HCT116 (cell line): Measurements from ENCODE around the gene PBXIP1. TPM values are rescaled to one million over a fixed set of nuclear protein-coding genes. Genes with fewer than 3 reads are reported as not detected.

Experiments
- ATAC-seq: fragments of 200-7000 bp; cut with Tn5 transposase; 2 replicates; pipeline ENCODE4 v1.9.1; 2020; ENCODE audit warnings: mild to moderate bottlenecking, moderate library complexity
- BruUV-seq: library from RNA; stranded (reverse); fragments of 400-500 nt; replicated peaks from 2 replicates; lab custom pipeline; 2021; lab: Mats Ljungman, UMichigan
- CTCF ChIA-PET: fragments of 300-600 bp; sonication (Branson Sonifier 250); formaldehyde crosslinking; loops from one replicate; lab custom pipeline; 2021; ENCODE audit warnings: antibody characterized with exemption; lab: Charles Lee
- POLR2A ChIA-PET: fragments of 300-600, 350-600 bp; sonication (Branson Sonifier 250); formaldehyde crosslinking; loops from one replicate; lab custom pipeline; 2021; ENCODE audit warnings: antibody characterized with exemption; lab: Charles Lee
- RAD21 ChIA-PET, 2 experiments: fragments of 300-600 bp; sonication (Branson Sonifier 250); formaldehyde crosslinking; loops; one replicate each; lab custom pipeline; 2023; ENCODE audit warnings: low total read pairs in 2 of 2; ENCODE audit not compliant: uncharacterized antibody in 2 of 2, unreplicated experiment in 2 of 2, low non-redundant PET in 1 of 2; lab: Charles Lee
- DNase-seq: peaks from one replicate; pipeline ENCODE4 v3.0.0-alpha.2; 2010; ENCODE audit warnings: low read depth, low spot score
- H2AFZ ChIP-seq: fragments of 200-600 bp; shearing (Covaris generic), sonication (generic); 2 replicates; pipeline ENCODE4 v1.6.1; 2017; ENCODE audit warnings: low read depth, mixed run types, mixed read lengths, antibody characterized with exemption, low read length; ENCODE audit not compliant: poor library complexity, severe bottlenecking
- H3K27ac ChIP-seq: 2 replicates; pipeline ENCODE4 v1.5.1; 2012; ENCODE audit warnings: low read depth, low read length
- H3K27me3 ChIP-seq: fragments of 200-600 bp; sonication (generic); 2 replicates; pipeline ENCODE4 v1.6.1; 2016; ENCODE audit warnings: mixed run types, low read length, mixed read lengths; ENCODE audit not compliant: insufficient read depth
- H3K36me3 ChIP-seq, 2 experiments: fragments of 200-500 bp in 1 of 2; fragments of 200-600 bp in 1 of 2; sonication (Bioruptor generic) in 1 of 2; sonication (generic) in 1 of 2; 2 replicates each; pipeline versions ENCODE4 v1.5.1 to v1.6.1; 2014 to 2016; ENCODE audit warnings: low read length in 2 of 2, inconsistent platforms in 1 of 2, mixed read lengths in 1 of 2, mixed run types in 1 of 2; ENCODE audit not compliant: insufficient read depth in 2 of 2, control insufficient read depth in 1 of 2
- H3K4me1 ChIP-seq, 2 experiments: fragments of 200-600 bp in 1 of 2; sonication (generic) in 1 of 2; 2 replicates each; pipeline versions ENCODE4 v1.5.1 to v1.6.1; 2012 to 2017; ENCODE audit warnings: low read length in 2 of 2, inconsistent platforms in 1 of 2, mild to moderate bottlenecking in 1 of 2, mixed read lengths in 1 of 2, mixed run types in 1 of 2, moderate library complexity in 1 of 2; ENCODE audit not compliant: insufficient read depth in 2 of 2, control insufficient read depth in 1 of 2
- H3K4me2 ChIP-seq: fragments of 200-600 bp; sonication (generic); 2 replicates; pipeline ENCODE4 v1.6.1; 2017; ENCODE audit warnings: mixed run types, low read length, mixed read lengths
- H3K4me3 ChIP-seq, 2 experiments: fragments of 200-600 bp in 1 of 2; sonication (generic) in 1 of 2; replicated peaks in 1 of 2; 2 replicates each; pipeline ENCODE4 v1.5.1; 2011 to 2016; ENCODE audit warnings: low read length in 2 of 2, control low read depth in 1 of 2, low read depth in 1 of 2, mild to moderate bottlenecking in 1 of 2, mixed read lengths in 1 of 2, mixed run types in 1 of 2
- H3K79me2 ChIP-seq: fragments of 200-600 bp; sonication (generic); 2 replicates; pipeline ENCODE4 v1.6.1; 2017; ENCODE audit warnings: mild to moderate bottlenecking, mixed run types, low read length, moderate library complexity, mixed read lengths; ENCODE audit not compliant: insufficient read depth
- H3K9ac ChIP-seq: fragments of 200-600 bp; sonication (generic); 2 replicates; pipeline ENCODE4 v1.6.1; 2016; ENCODE audit warnings: low read length, mixed read lengths
- H3K9me2 ChIP-seq: fragments of 200-600 bp; sonication (generic), shearing (Covaris generic); 2 replicates; pipeline ENCODE4 v1.6.1; 2017; ENCODE audit warnings: mixed run types, mild to moderate bottlenecking, moderate library complexity; ENCODE audit not compliant: insufficient read depth
- H3K9me3 ChIP-seq, 2 experiments: fragments of 200-500 bp in 1 of 2; fragments of 200-600 bp in 1 of 2; sonication (Bioruptor generic) in 1 of 2; sonication (generic) in 1 of 2; 2 replicates each; pipeline ENCODE4 v1.6.1; 2014 to 2017; ENCODE audit warnings: low read length in 2 of 2, mixed read lengths in 2 of 2, inconsistent platforms in 1 of 2, low read depth in 1 of 2, mild to moderate bottlenecking in 1 of 2, mixed run types in 1 of 2, moderate library complexity in 1 of 2; ENCODE audit not compliant: control insufficient read depth in 1 of 2, insufficient read depth in 1 of 2
- H4K20me1 ChIP-seq: fragments of 200-600 bp; sonication (generic), shearing (Covaris generic); 2 replicates; pipeline ENCODE4 v1.6.1; 2017; ENCODE audit warnings: mixed run types, mild to moderate bottlenecking, moderate library complexity; ENCODE audit not compliant: insufficient read depth
- CBX3 ChIP-seq: IDR thresholded peaks from 2 replicates; pipeline ENCODE4 v1.6.1; 2012; ENCODE audit warnings: low read depth
- CEBPB ChIP-seq: IDR thresholded peaks from 2 replicates; pipeline ENCODE4 v1.6.1; 2012; ENCODE audit warnings: low read depth
- EGR1 ChIP-seq: IDR thresholded peaks from 2 replicates; pipeline ENCODE4 v1.6.1; 2012; ENCODE audit warnings: low read depth
- EZH2 ChIP-seq: fragments of 200-600 bp; sonication (generic); IDR thresholded peaks from 2 replicates; pipeline ENCODE4 v1.6.1; 2017; ENCODE audit warnings: antibody characterized with exemption, mixed run types
- EZH2phosphoT487 ChIP-seq: fragments of 200-600 bp; IDR thresholded peaks from 2 replicates; pipeline ENCODE4 v1.6.1; 2018; ENCODE audit warnings: antibody characterized with exemption, borderline replicate concordance
- FOSL1 ChIP-seq: IDR thresholded peaks from 2 replicates; pipeline ENCODE4 v1.6.1; 2012; ENCODE audit warnings: low read depth
- JUND ChIP-seq: IDR thresholded peaks from 2 replicates; pipeline ENCODE4 v1.6.1; 2012
- POLR2A ChIP-seq: IDR thresholded peaks from 2 replicates; pipeline ENCODE4 v1.7.0; 2011; ENCODE audit warnings: borderline replicate concordance; ENCODE audit not compliant: insufficient read depth, insufficient read length; ENCODE audit errors: extremely low read depth
- POLR2AphosphoS5 ChIP-seq: IDR thresholded peaks from 2 replicates; pipeline ENCODE4 v1.6.1; 2011; ENCODE audit warnings: mild to moderate bottlenecking, low read depth, low read length, moderate library complexity
- RAD21 ChIP-seq: IDR thresholded peaks from 2 replicates; pipeline ENCODE4 v1.6.1; 2012; ENCODE audit warnings: low read depth, mild to moderate bottlenecking
- SIN3A ChIP-seq: IDR thresholded peaks from 2 replicates; pipeline ENCODE4 v1.6.1; 2012; ENCODE audit warnings: low read depth
- SP1 ChIP-seq: IDR thresholded peaks from 2 replicates; pipeline ENCODE4 v1.6.1; 2012; ENCODE audit warnings: low read depth
- SRF ChIP-seq: IDR thresholded peaks from 2 replicates; pipeline ENCODE4 v1.6.1; 2012; ENCODE audit warnings: low read depth
- TCF7L2 ChIP-seq: IDR thresholded peaks from 2 replicates; pipeline ENCODE4 v1.7.0; 2011; ENCODE audit warnings: borderline replicate concordance, inconsistent platforms; ENCODE audit not compliant: insufficient read depth, insufficient read length; ENCODE audit errors: extremely low read depth
- YY1 ChIP-seq: IDR thresholded peaks from 2 replicates; pipeline ENCODE4 v1.6.1; 2011; ENCODE audit warnings: low read length, low read depth, moderate library complexity, mild to moderate bottlenecking; ENCODE audit not compliant: insufficient replicate concordance; ENCODE audit errors: extremely low read depth
- ZBTB33 ChIP-seq: IDR thresholded peaks from 2 replicates; pipeline ENCODE4 v1.6.1; 2011; ENCODE audit warnings: mild to moderate bottlenecking, low read length, moderate library complexity; ENCODE audit not compliant: insufficient replicate concordance; ENCODE audit errors: extremely low read depth
- ZFX ChIP-seq: fragments of 450-650 bp; IDR thresholded peaks from 2 replicates; pipeline ENCODE4 v1.6.1; 2017
- ZNF274 ChIP-seq: fragments of 200-500 bp; sonication (Bioruptor generic); IDR thresholded peaks from 2 replicates; pipeline ENCODE4 v1.6.1; 2014; ENCODE audit warnings: mild to moderate bottlenecking, low read depth, low read length, inconsistent platforms
- intact Hi-C: fragments of 100-400 bp; cut with micrococcal nuclease; formaldehyde crosslinking; loops from 2 replicates; pipeline ENCODE4 v1.10.0; 2022
- total RNA-seq: library from RNA; stranded (reverse); gene quantifications from one replicate; pipeline ENCODE4 v1.2.1, GENCODE V29; 2021; ENCODE audit not compliant: unreplicated experiment
- TF ChIP-seq, protein P1 (sequence below), 3 experiments: fragments of 200-600 bp in 1 of 3; sonication (generic) in 1 of 3; IDR thresholded peaks in 2 of 3; conservative IDR thresholded peaks in 1 of 3; 2 replicates each; pipeline ENCODE4 v1.5.1; 2012 to 2017; ENCODE audit warnings: low read depth in 2 of 3, low read length in 2 of 3, antibody characterized with exemption in 1 of 3, borderline replicate concordance in 1 of 3, control low read depth in 1 of 3, mild to moderate bottlenecking in 1 of 3, mixed read lengths in 1 of 3, mixed run types in 1 of 3, moderate library complexity in 1 of 3; ENCODE audit not compliant: insufficient read depth in 1 of 3
- TF ChIP-seq, protein P2 (sequence below): IDR thresholded peaks from 2 replicates; pipeline ENCODE4 v1.6.1; 2012
- TF ChIP-seq, protein P3 (sequence below): IDR thresholded peaks from 2 replicates; pipeline ENCODE4 v1.6.1; 2012

Gene PBXIP1
- total RNA-seq, 1 experiment from 2014 or later, result 12.6 TPM

DNA sequence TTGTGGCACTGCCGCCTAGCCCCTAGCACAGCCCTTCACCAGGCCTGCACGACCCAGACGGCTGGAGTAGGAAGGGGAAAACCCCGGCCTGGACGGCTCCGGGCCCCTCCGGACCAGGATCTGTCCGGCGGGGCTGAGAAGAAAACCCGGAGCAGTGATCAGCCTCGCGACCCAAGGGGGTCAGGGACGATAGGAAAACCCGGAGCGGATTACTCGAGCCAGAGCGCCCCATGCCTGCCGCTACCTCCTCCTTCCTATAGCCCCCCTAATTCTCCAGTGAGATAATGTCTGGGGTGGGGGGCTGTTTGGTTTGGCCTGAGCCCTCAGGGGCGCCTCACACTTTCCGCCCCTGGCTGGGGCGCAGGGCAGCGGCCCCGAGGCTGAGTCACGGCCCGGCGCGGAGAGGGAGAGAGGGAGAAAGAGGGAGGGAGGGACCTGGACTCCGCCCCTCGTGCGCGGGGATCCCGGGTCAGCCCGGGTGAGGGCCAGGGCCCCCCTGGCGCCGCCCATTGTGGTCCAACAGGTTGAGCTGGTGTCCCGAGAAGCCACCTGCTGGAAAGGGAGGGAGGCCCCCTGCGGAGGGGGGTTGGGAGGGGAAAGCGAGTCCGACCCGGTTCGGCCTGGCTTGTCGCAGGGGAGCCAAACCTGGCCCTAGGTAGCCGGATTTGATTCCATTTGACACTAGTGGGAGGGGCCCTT is 45.0 kb upstream of the PBXIP1 start:
- H3K27me3 ChIP-seq, result no peaks in the 10 kb centered on the region
- H3K4me2 ChIP-seq, result peak overlapping the region; percentile 96
- DNase-seq, result peak; percentile 90
- no peak overlapping the region for H2AFZ ChIP-seq
- no peaks in the 10 kb centered on the region for H3K36me3 ChIP-seq
- H3K79me2 ChIP-seq, result peaks cover 33% of the 10 kb centered on the region
- CTCF ChIA-PET, result interaction anchor here (0.9 to 2.6 kb wide), 10 partner anchors 15 to 556 kb away, joined by 3 to 25 read pairs (median 3); partner anchors contain the start of genes ADAM15, FLAD1, PYGO2 and SHC1
- H4K20me1 ChIP-seq, result no peaks in the 10 kb centered on the region
- intact Hi-C loops, result loop anchor here (1.0 to 5.0 kb wide), 2 partner anchors 27 to 51 kb away; partner anchors contain the start of genes ADAM15 and CKS1B
- RAD21 ChIA-PET, result interaction anchor here in 1 of 2 experiments (0.6 kb wide), 1 partner anchor 69 kb away, joined by 4 read pairs; no protein-coding TSS in a partner anchor
- peak overlapping the region; percentile 99 for H3K27ac ChIP-seq
- POLR2A ChIA-PET, result interaction anchor here (0.7 to 2.5 kb wide), 8 partner anchors 11 to 67 kb away, joined by 3 to 22 read pairs (median 3); partner anchors contain the start of genes FLAD1 and SHC1
- peak; percentile 58 for ATAC-seq
- H3K4me1 ChIP-seq, result peaks cover 26 to 60% of the 10 kb centered on the region in 2 experiments
- H3K9me2 ChIP-seq, result no peaks in the 10 kb centered on the region
- no peaks in the 10 kb centered on the region for H3K9me3 ChIP-seq
- peak overlapping the region; percentile 91 for H3K9ac ChIP-seq
- peak overlapping the region; percentile 85 to 98 for H3K4me3 ChIP-seq
- BruUV-seq, result no TSS peak
- TF ChIP-seq POLR2AphosphoS5 (peak; percentile 82), JUND (no peak), EGR1 (no peak), RAD21 (no peak), YY1 (peak; percentile 71), TCF7L2 (no peak), CEBPB (no peak), SIN3A (no peak), CBX3 (no peak), ZFX (no peak), ZBTB33 (no peak), POLR2A (peak; percentile 10), SP1 (no peak), EZH2phosphoT487 (no peak), ZNF274 (no peak), SRF (no peak), EZH2 (no peak), FOSL1 (no peak)
- TF ChIP-seq, protein P1, sequence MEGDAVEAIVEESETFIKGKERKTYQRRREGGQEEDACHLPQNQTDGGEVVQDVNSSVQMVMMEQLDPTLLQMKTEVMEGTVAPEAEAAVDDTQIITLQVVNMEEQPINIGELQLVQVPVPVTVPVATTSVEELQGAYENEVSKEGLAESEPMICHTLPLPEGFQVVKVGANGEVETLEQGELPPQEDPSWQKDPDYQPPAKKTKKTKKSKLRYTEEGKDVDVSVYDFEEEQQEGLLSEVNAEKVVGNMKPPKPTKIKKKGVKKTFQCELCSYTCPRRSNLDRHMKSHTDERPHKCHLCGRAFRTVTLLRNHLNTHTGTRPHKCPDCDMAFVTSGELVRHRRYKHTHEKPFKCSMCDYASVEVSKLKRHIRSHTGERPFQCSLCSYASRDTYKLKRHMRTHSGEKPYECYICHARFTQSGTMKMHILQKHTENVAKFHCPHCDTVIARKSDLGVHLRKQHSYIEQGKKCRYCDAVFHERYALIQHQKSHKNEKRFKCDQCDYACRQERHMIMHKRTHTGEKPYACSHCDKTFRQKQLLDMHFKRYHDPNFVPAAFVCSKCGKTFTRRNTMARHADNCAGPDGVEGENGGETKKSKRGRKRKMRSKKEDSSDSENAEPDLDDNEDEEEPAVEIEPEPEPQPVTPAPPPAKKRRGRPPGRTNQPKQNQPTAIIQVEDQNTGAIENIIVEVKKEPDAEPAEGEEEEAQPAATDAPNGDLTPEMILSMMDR (IDR thresholded peaks at IDR 0.05 in 2 of 3, conservative IDR thresholded peaks at IDR 0.05 in 1 of 3; ENCODE audit: borderline replicate concordance in 1 of 3, insufficient read depth in 1 of 3, low read depth in 2 of 3, low read length in 2 of 3), result no peak
- TF ChIP-seq, protein P2, sequence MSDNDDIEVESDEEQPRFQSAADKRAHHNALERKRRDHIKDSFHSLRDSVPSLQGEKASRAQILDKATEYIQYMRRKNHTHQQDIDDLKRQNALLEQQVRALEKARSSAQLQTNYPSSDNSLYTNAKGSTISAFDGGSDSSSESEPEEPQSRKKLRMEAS, result no peak
- TF ChIP-seq, protein P3, sequence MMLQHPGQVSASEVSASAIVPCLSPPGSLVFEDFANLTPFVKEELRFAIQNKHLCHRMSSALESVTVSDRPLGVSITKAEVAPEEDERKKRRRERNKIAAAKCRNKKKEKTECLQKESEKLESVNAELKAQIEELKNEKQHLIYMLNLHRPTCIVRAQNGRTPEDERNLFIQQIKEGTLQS, result no peak
